ENCODE results near the gene SMURF1.

The SMURF1 gene

DNA sequence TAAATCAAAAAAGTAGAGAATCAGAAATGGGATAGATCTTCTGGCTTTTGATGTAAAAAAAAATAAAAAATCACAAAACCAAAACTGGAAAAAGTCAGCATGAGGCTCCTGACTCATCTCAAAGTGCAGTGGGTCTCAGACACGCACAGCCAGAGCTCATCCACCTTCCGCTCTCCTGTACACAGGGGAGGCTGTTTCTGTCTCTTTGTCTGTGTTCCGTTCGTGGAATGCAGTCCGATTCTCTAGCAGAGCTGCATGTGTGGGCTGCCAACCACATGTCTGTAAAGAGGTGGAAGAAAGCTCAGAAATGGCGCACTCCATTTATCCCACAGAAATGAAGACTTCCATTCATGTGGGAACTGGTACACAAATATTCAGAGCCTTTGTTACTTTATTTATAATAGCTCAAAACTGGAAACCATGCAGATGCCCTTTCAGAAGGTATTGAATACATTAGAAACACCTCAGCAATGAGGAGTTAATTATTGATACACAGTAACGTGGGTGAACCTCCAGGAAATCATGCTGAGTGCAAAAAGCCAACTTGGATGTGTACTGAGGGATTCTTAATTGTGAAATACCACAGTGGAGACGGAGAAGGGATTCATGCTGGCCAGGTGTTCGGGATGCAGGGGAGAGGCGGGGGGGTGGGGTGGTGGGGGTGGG, 142.3 kb downstream of the SMURF1 start:
- Histone ChIP-seq H3K9ac (ENCODE audit: low read depth in 1 of 2, low read length in 2 of 2) (no peak overlapping the region), H3K4me1 (ENCODE audit: control insufficient read depth in 1 of 2, insufficient read depth in 2 of 2, low read length in 2 of 2) (peaks cover 6 to 11% of the 10 kb centered on the region in 2 donors), H3K9me3 (ENCODE audit: control insufficient read depth in 1 of 2, low read length in 2 of 2) (no peaks in the 10 kb centered on the region), H3K4me3 (ENCODE audit: low read depth in 1 of 2, low read length in 2 of 2) (no peak overlapping the region), H3K27ac (ENCODE audit: low read depth, low read length) (no peak overlapping the region), H3K36me3 (ENCODE audit: control insufficient read depth in 1 of 2, insufficient read depth in 2 of 2, low read length in 2 of 2) (peaks cover 49 to 77% of the 10 kb centered on the region in 2 donors), H3K27me3 (ENCODE audit: control insufficient read depth in 1 of 2, insufficient read depth in 2 of 2, low read length in 2 of 2) (no peaks in the 10 kb centered on the region)

DNA sequence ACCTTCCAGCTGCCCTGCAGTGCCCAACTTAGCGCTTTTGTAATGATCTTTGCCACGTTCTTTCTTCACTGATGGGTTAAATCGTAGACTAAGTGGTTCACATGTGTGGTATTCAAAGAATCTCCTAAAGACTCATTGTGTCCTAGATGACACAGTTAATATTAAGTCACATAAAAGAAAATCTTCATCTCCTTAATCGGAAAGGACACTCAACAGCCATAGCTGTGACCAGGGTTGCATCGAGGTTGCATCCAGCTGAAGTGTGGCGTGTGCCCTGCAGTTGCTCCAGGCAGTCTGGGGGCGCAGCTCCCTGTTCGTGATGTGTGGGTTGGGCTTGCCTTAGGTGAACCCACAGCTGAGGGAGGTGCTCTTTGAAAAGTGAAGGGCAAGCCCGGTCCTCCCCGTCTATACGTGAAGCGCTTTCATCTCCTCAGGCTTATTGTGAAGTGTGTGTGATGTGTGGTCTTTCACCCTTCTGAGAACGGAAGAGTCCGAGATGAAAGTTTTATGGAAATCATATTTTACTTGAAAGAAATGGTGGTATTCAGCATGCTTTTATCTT, 142.9 kb downstream of the SMURF1 start:
- H3K36me3 ChIP-seq (ENCODE audit: control insufficient read depth in 1 of 2, insufficient read depth in 2 of 2, low read length in 2 of 2) = peaks cover 47 to 75% of the 10 kb centered on the region in 2 donors
- no peaks in the 10 kb centered on the region for H3K27me3 ChIP-seq (ENCODE audit: control insufficient read depth in 1 of 2, insufficient read depth in 2 of 2, low read length in 2 of 2)
- H3K4me1 ChIP-seq (ENCODE audit: control insufficient read depth in 1 of 2, insufficient read depth in 2 of 2, low read length in 2 of 2) = peaks cover 6 to 11% of the 10 kb centered on the region in 2 donors
- H3K4me3 ChIP-seq (ENCODE audit: low read depth in 1 of 2, low read length in 2 of 2) = no peak overlapping the region
- no peak overlapping the region for H3K27ac ChIP-seq (ENCODE audit: low read depth, low read length)
- H3K9ac ChIP-seq (ENCODE audit: low read depth in 1 of 2, low read length in 2 of 2) = no peak overlapping the region
- H3K9me3 ChIP-seq (ENCODE audit: control insufficient read depth in 1 of 2, low read length in 2 of 2) = no peaks in the 10 kb centered on the region

- no peak overlapping the region for H3K4me3 ChIP-seq (ENCODE audit: low read depth in 1 of 2, low read length in 2 of 2)
- no peaks in the 10 kb centered on the region for H3K27me3 ChIP-seq (ENCODE audit: control insufficient read depth in 1 of 2, insufficient read depth in 2 of 2, low read length in 2 of 2)
- H3K9ac ChIP-seq (ENCODE audit: low read depth in 1 of 2, low read length in 2 of 2) = no peak overlapping the region
- H3K36me3 ChIP-seq (ENCODE audit: control insufficient read depth in 1 of 2, insufficient read depth in 2 of 2, low read length in 2 of 2) = peaks cover 47 to 75% of the 10 kb centered on the region in 2 donors
- peaks cover 6 to 11% of the 10 kb centered on the region in 2 donors for H3K4me1 ChIP-seq (ENCODE audit: control insufficient read depth in 1 of 2, insufficient read depth in 2 of 2, low read length in 2 of 2)
- H3K9me3 ChIP-seq (ENCODE audit: control insufficient read depth in 1 of 2, low read length in 2 of 2) = no peaks in the 10 kb centered on the region
- H3K27ac ChIP-seq (ENCODE audit: low read depth, low read length) = no peak overlapping the region
Measured at GRCh38 chr7:99000196-99000903, 143.6 kb downstream of the SMURF1 start.

- Histone ChIP-seq H3K4me1 (ENCODE audit: control insufficient read depth in 1 of 2, insufficient read depth in 2 of 2, low read length in 2 of 2) (peaks cover 6 to 11% of the 10 kb centered on the region in 2 donors), H3K36me3 (ENCODE audit: control insufficient read depth in 1 of 2, insufficient read depth in 2 of 2, low read length in 2 of 2) (peaks cover 40 to 75% of the 10 kb centered on the region in 2 donors), H3K27me3 (ENCODE audit: control insufficient read depth in 1 of 2, insufficient read depth in 2 of 2, low read length in 2 of 2) (no peaks in the 10 kb centered on the region)
Measured at GRCh38 chr7:98998821-98999725, 144.8 kb downstream of the SMURF1 start.

GRCh38 chr7:98997846-98998245, 146.1 kb downstream of the SMURF1 start:
- H3K4me1 ChIP-seq (ENCODE audit: control insufficient read depth in 1 of 2, insufficient read depth in 2 of 2, low read length in 2 of 2) = peaks cover 6 to 11% of the 10 kb centered on the region in 2 donors
- no peak overlapping the region for H3K27ac ChIP-seq (ENCODE audit: low read depth, low read length)
- peaks cover 49 to 79% of the 10 kb centered on the region in 2 donors for H3K36me3 ChIP-seq (ENCODE audit: control insufficient read depth in 1 of 2, insufficient read depth in 2 of 2, low read length in 2 of 2)
- no peaks in the 10 kb centered on the region for H3K27me3 ChIP-seq (ENCODE audit: control insufficient read depth in 1 of 2, insufficient read depth in 2 of 2, low read length in 2 of 2)
- no peaks in the 10 kb centered on the region for H3K9me3 ChIP-seq (ENCODE audit: control insufficient read depth in 1 of 2, low read length in 2 of 2)
- no peak overlapping the region for H3K9ac ChIP-seq (ENCODE audit: low read depth in 1 of 2, low read length in 2 of 2)
- no peak overlapping the region for H3K4me3 ChIP-seq (ENCODE audit: low read depth in 1 of 2, low read length in 2 of 2)

More at GRCh38 chr7:98998821-98999725, 144.8 kb downstream of the SMURF1 start:
- Histone ChIP-seq H3K27ac (ENCODE audit: low read depth, low read length) (no peak overlapping the region), H3K4me3 (ENCODE audit: low read depth in 1 of 2, low read length in 2 of 2) (no peak overlapping the region), H3K9me3 (ENCODE audit: control insufficient read depth in 1 of 2, low read length in 2 of 2) (no peaks in the 10 kb centered on the region), H3K9ac (ENCODE audit: low read depth in 1 of 2, low read length in 2 of 2) (no peak overlapping the region)

- Histone ChIP-seq H3K9ac (ENCODE audit: low read depth in 1 of 2, low read length in 2 of 2) (no peak overlapping the region), H3K27ac (ENCODE audit: low read depth, low read length) (no peak overlapping the region), H3K36me3 (ENCODE audit: control insufficient read depth in 1 of 2, insufficient read depth in 2 of 2, low read length in 2 of 2) (peaks cover 57 to 85% of the 10 kb centered on the region in 2 donors), H3K27me3 (ENCODE audit: control insufficient read depth in 1 of 2, insufficient read depth in 2 of 2, low read length in 2 of 2) (no peaks in the 10 kb centered on the region), H3K4me1 (ENCODE audit: control insufficient read depth in 1 of 2, insufficient read depth in 2 of 2, low read length in 2 of 2) (peaks cover 6 to 11% of the 10 kb centered on the region in 2 donors), H3K9me3 (ENCODE audit: control insufficient read depth in 1 of 2, low read length in 2 of 2) (no peaks in the 10 kb centered on the region), H3K4me3 (ENCODE audit: low read depth in 1 of 2, low read length in 2 of 2) (no peak overlapping the region)
Measured at GRCh38 chr7:98996150-98996552, 147.8 kb downstream of the SMURF1 start.

- Histone ChIP-seq H3K27me3 (ENCODE audit: control insufficient read depth in 1 of 2, insufficient read depth in 2 of 2, low read length in 2 of 2) (no peaks in the 10 kb centered on the region), H3K4me3 (ENCODE audit: low read depth in 1 of 2, low read length in 2 of 2) (no peak overlapping the region), H3K36me3 (ENCODE audit: control insufficient read depth in 1 of 2, insufficient read depth in 2 of 2, low read length in 2 of 2) (peaks cover 59 to 85% of the 10 kb centered on the region in 2 donors), H3K9ac (ENCODE audit: low read depth in 1 of 2, low read length in 2 of 2) (no peak overlapping the region), H3K9me3 (ENCODE audit: control insufficient read depth in 1 of 2, low read length in 2 of 2) (no peaks in the 10 kb centered on the region), H3K4me1 (ENCODE audit: control insufficient read depth in 1 of 2, insufficient read depth in 2 of 2, low read length in 2 of 2) (peaks cover 6 to 11% of the 10 kb centered on the region in 2 donors), H3K27ac (ENCODE audit: low read depth, low read length) (no peak overlapping the region)
Measured at GRCh38 chr7:98995523-98996149, 148.3 kb downstream of the SMURF1 start.

DNA sequence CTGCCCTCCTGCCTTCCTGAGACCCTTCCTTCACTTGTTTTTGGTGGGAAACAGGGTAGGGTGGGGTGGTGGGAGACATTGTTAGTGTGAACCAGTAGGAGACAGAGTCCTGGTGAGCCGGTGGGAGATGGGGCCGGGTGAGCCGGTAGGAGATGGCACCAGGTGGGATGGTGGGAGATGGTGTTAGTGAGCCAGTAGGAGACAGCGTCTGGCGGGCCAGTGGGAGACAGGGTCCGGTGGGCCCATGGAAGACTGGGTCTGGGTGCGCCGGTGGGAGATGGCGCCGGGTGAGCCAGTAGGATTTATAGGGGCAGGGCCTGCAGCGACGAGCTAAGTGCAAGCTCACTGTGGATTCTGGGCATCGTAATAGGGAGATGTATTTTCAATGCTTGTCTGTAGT, 148.8 kb downstream of the SMURF1 start:
- Histone ChIP-seq H3K27ac (ENCODE audit: low read depth, low read length) (no peak overlapping the region), H3K4me1 (ENCODE audit: control insufficient read depth in 1 of 2, insufficient read depth in 2 of 2, low read length in 2 of 2) (peaks cover 6 to 11% of the 10 kb centered on the region in 2 donors), H3K9ac (ENCODE audit: low read depth in 1 of 2, low read length in 2 of 2) (no peak overlapping the region), H3K9me3 (ENCODE audit: control insufficient read depth in 1 of 2, low read length in 2 of 2) (no peaks in the 10 kb centered on the region), H3K4me3 (ENCODE audit: low read depth in 1 of 2, low read length in 2 of 2) (no peak overlapping the region), H3K27me3 (ENCODE audit: control insufficient read depth in 1 of 2, insufficient read depth in 2 of 2, low read length in 2 of 2) (no peaks in the 10 kb centered on the region), H3K36me3 (ENCODE audit: control insufficient read depth in 1 of 2, insufficient read depth in 2 of 2, low read length in 2 of 2) (peaks cover 54 to 85% of the 10 kb centered on the region in 2 donors)

DNA sequence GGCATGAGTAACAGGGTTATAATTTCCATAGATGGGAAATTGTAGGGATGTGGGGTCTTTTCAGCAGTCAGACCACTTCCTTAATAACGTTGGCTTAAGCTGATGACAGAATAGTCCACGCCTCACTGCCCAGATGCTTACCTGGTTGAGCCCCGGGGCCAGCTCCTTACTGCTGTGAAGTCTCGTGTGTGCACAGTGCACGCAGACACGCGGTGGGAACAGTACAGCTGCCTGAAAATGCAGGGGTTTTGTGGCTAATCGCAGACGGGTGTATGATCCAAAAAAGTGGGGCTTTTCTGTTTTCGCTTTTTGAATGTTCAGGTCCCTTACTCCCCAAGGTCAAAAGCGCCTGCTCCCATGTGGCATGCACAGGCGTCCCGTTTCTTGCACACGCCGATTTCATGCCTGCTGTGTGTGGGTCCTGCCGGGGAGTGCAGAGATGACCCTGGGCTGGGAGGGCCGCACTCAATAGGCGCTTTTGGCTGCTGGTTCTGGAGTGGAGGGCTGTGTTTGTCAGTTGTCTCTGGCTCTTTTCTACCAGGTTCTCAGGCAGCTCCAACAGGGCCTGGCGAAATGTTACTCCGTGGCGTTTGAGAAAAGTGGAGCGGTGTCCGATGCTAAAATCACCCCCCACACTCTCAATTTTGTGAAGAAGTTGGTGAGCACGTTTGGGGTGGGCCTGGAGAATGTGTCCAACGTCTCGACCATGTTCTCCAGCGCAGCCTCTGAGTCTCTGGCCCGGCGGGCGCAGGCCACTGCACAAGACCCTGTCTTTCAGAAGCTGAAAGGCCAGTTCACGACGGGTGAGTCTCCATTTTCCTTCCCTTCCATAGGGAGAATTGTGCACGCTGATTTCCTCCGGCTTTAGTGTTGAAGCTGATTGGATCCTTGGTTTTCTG, 149.6 kb downstream of the SMURF1 start:
- Histone ChIP-seq H3K9me3 (ENCODE audit: control insufficient read depth in 1 of 2, low read length in 2 of 2) (no peaks in the 10 kb centered on the region), H3K4me3 (ENCODE audit: low read depth in 1 of 2, low read length in 2 of 2) (no peak overlapping the region), H3K9ac (ENCODE audit: low read depth in 1 of 2, low read length in 2 of 2) (no peak overlapping the region), H3K4me1 (ENCODE audit: control insufficient read depth in 1 of 2, insufficient read depth in 2 of 2, low read length in 2 of 2) (peaks cover 6 to 9% of the 10 kb centered on the region in 2 donors), H3K27me3 (ENCODE audit: control insufficient read depth in 1 of 2, insufficient read depth in 2 of 2, low read length in 2 of 2) (no peaks in the 10 kb centered on the region), H3K27ac (ENCODE audit: low read depth, low read length) (no peak overlapping the region), H3K36me3 (ENCODE audit: control insufficient read depth in 1 of 2, insufficient read depth in 2 of 2, low read length in 2 of 2) (peaks cover 52 to 88% of the 10 kb centered on the region in 2 donors)
